ENCODE results near the gene ELOVL5. TPM values are rescaled to one million over a fixed set of nuclear protein-coding genes. Genes with fewer than 3 reads are reported as not detected.

The ELOVL5 gene
- polyA plus RNA-seq, 1 donor: 84.0 TPM

DNA sequence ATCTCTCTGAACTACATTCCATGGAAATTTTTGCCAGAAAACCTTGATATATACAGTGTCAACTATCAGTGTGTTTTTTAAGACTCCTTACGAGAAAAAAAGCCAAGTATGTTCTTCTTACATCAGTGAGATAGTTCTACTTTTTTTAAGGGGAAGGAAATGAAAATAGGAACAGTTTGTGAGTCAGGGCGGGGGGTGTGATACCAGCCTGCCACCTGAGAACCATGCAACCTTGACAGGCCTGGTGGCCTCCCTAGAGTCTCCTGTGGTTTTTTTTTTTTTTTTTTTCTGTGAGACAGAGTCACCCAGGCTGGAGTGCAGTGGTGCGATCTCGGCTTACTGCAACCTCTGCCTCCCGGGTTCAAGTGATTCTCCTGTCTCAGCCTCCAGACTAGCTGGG is 103.8 kb downstream of the ELOVL5 start:
- DNase-seq: no peak

DNA sequence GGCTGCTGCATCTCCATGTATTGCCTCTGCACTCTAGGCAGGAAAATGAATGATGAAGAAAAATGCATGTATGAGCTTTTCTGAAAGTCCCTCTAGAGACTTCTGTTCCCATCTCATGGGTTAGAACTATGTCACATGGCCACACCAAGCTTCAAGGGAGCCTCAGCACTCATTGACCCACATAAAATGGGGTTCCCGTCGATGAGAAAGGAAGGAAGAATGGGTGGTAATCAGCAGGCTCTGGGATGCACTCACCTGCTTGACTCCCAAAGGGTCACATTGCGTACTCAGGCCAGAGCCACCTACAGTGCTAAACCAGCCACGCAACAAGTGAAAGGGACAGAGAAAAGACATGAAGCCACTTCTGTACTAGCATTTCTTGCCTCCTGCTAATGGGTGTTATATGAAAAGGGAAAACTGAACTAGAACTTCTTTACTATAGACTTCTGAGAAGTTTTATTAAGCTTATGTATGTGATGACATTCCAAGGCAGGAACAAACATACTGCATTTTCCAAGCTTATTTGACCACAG is 104.3 kb downstream of the ELOVL5 start:
- no peak for DNase-seq

DNA sequence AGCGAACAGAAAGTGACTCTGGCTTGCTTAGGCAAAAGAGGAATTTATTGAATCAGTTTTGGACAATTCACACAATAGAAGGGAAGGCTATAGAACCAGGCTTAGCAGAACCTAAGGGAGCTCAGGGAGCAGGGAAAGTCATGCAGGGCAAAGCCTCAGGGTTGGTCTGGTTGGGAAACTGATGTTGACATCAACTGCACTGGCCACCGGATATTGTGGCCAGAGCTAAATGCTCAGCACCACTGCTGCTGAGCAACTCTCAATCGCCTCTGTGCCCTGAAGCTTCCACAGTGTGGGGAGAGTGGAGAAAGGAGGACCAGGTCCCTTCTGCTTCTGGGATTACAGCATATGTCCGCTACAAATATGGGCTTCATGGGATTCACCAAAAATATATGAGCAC is 106.8 kb downstream of the ELOVL5 start:
- no peak for DNase-seq

DNA sequence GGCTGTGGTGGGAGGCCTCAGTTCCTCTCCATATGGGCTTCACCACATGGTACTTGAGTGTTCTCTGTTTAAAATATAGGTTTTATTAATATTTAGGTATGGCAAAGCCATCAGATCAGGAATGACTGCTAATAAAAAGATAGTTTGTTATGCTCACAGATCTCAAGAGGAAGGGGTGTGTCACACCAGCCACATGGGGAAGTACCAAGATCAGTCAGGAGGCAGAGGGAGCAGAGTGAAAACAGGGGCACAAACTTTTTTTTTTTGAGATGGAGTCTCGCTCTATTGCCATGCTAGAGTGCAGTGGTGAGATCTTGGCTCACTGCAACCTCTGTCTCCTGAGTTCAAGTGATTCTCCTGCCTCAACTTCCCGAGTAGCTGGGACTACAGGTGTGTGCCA is 108.0 kb downstream of the ELOVL5 start:
- DNase-seq: no peak

DNA sequence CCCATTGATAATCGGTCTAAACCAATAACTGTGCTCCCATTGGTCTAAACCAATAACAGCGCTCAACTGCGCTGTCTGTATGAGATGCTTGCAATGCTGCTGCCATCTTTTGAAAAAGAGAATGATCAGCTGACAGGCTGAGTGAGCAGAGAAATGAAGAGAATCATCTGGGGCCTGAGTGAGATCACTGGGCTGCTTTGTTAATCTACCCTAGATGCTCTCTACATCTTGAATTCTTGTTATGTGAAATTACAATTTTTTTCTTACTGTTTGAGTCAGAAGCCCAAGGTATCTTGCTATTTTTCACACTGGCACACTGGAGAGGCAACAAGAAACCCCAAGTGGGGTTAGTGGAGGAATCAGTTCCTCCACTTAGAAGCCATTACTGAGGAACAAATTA is 108.6 kb downstream of the ELOVL5 start:
- no peak for DNase-seq

DNA sequence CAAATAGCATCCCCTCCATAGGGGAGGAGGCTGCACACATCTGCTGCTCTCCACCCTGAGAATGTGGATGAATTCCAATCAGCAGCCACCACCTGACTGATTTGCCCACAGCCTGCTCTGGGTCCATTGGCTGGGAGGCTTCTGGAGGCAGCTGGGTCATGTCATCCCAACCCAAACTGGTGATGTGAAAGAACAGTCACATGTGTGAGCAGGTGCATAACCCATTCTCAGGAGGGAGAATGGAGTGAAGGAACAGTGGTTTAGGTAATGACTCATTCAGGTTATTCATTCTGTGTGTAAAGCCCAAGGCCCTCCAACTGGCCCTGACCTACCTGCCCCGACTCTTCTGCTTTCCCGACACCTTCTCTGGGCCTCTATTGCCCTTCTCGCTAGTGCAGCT is 109.2 kb downstream of the ELOVL5 start:
- no peak for DNase-seq

DNA sequence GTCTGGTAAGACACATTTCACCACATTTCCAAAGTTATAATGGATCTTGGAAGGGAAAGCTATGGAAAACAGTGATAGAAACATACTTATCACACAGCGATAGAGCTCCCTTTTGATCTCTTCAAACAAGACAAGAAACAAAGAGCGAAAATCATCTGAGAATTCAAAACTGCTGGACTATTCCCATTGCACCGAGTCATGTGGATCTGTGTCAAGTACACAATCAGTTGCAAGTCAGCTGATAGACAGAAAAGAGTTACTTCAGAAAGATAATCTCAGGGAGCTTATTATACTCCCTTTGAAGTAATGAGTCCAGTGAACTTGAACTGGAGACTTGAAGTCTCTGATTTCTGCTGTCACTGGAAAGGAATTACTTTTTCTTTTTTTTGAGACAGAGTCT is 110.4 kb downstream of the ELOVL5 start:
- no peak for DNase-seq

DNA sequence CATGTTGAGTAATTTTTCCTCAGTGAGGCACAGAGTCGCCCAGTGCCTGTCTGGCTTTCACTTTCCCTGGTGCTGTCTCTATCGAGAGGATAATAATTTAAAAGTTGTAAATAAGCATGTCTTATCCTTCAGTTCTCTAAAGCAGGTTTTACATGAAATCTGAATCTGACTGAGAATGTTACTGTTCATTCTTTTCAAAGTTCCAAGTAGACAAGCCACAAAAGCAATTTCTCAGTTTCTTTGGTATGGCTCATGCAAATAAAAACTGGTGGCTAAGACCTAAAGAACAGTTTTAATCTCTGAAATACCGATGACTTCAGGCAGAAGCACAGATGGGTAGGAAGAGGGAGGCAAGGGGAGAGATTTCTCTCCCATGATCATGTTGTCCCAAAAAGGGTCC is 112.5 kb downstream of the ELOVL5 start:
- DNase-seq: no peak

DNA sequence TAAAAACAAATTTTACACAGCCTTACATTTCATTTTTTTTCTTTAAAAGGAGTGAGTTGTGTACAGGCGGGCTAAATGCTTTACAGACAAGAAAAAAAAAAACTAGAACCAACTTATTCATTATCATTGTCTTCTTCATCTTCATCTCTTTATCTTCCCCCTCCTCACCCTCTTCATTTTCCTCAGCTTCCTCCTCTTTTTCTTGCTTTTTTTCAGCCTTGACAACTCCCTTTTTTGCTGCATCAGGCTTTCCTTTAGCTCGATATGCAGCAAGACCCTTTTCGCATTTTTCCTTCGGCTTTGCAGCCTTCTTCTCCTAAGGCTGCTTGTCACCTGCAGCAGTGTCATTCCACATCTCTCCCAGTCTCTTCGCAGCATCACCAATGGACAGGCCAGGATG is 113.2 kb downstream of the ELOVL5 start:
- DNase-seq: no peak

DNA sequence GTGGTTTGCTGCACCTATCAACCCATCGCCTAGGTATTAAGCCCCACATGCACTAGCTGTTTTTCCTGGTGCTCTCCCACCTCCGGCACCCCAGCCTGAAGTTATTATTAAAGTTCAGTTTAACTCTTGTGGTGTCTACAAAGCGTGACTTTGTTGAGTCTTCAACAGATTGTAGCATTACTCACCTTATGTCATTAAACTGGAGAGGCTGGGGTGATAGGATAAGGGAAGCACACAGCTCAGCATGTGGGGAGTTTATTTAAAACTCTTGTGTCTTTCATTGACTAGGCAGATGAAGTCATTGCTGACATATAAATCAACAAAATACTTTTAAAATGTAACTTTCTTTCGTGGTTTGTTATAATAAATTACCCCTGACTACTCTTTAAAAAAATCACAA is 115.4 kb downstream of the ELOVL5 start:
- no peak for DNase-seq

DNA sequence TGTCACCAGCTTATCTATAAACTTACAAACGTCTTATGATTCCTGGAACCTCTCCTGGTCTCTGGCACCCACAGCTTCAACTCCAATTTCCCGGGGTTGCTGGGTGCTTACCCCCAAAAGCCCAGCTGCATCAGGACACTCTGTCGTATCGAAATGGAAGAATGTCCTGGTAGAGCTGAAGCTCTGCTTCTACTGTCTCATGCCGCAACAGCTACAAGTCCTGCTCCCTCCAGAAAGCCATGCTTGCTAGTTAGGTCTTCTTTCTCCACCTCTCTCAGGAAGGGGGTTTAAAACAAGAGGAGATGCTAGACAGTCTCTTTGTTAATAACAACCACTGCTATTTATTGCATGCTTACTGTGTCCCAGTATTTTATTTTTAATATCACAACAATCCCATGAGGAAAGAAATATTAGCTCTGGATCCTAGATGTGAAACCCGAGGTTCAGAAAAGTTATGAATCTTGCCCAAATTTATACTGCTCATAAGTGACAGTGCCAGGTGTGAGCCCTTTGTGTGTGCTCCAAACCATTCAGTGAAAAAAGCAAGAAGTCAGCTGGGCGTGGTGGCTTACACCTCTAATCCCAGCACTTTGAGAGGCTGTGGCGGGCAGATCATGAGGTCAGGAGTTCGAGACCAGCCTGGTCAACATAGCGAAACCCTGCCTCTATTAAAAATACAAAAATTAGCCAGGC is 117.8 kb downstream of the ELOVL5 start:
- DNase-seq: no peak

DNA sequence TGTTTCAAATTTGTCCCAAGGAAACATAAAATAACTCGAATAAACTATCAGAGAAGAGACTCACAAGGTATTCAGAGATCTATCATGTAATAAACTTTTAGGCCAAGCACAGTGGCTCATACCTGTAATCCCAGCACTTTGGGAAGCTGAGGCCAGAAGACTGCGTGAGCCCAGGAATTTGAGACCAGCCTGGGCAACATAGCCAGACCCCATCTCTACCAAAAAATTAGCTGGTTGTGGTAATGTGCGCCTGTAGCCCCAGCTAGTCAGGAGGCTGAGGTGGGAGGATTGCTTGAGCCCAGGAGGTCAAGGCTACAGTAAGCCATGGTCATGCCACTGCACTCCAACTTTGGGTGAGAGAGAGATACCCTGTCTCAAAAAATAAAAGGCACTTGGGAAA is 120.9 kb downstream of the ELOVL5 start:
- DNase-seq: no peak

DNA sequence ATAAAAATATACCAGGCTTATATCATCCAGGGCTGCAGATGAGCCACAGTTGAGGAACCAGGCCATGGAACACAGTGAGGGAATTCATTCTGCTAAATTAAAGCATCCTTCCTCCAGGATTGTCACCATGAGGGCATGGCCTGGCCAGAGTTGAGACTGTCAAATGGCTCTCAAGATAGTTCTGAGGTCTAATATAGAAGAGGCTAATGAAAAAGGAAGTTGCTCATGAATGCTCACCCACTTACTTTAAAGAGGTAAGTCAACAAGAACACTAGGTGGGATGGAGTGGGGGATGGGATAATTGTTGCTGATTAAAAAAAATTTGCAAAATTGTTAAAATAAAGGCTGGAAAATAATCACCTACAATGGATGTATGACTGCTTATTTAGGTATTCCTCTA is 128.1 kb downstream of the ELOVL5 start:
- DNase-seq: no peak

Other genes with a start within 250 kb of the ELOVL5 start
- 0.20 TPM for gene GCM1, start 200.1 kb downstream of the ELOVL5 start, polyA plus RNA-seq (ENCODE audit: insufficient read length)
- 29.5 TPM for gene GCLC, start 196.2 kb upstream of the ELOVL5 start, polyA plus RNA-seq (ENCODE audit: insufficient read length)